ENCODE measurements around the gene NDUFAF7.

Gene NDUFAF7

DNA sequence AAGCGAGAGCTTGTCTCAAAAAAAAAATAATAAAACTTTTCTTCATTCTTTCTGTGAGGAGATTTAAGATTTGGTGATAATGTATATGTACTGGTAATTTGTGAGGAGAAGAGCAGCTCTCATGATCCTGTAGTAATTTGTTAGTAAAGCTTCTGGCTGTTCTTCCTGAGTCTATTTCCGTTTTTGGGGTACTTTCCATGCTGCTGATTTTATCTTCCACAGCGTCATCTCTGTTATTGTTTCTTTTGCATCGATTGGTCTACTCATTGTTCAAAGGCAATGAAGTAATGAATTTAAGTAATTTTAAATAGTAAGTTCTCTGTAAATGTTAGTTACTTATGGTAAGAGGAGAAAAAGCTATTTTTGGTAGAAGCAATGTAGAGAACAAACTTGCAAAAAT is 12.0 kb downstream of the NDUFAF7 start:
- H3K4me3 Mint-ChIP-seq, result no peak overlapping the region
- H3K4me1 Mint-ChIP-seq (ENCODE audit: low read depth), result peaks cover 16% of the 10 kb centered on the region
- H3K9me3 Mint-ChIP-seq (ENCODE audit: low read depth), result no peaks in the 10 kb centered on the region
- H3K27me3 Mint-ChIP-seq, result no peaks in the 10 kb centered on the region
- H3K36me3 Mint-ChIP-seq, result peaks cover 14% of the 10 kb centered on the region
- no peak overlapping the region for H3K27ac Mint-ChIP-seq

DNA sequence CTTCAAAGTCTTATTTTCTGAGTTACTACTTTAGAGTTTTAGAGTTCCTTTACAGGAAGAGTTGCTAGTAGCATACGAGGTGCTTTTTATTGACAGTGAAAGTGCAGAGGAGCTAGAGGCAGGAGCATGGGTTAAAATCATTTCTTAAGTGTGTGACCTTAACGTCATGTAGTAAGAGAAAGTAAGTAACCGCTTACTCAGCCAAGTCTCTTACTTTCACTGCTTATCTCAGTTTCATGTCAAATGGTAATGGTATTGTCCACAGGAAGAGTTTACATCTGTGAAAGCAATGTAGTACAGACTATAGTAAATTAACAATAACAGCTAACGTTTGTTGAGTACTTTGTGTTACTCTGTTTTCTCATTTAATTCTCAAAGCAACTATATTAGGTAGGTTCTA is 12.6 kb downstream of the NDUFAF7 start:
- Mint-ChIP-seq H3K4me3 (no peak overlapping the region), H3K9me3 (ENCODE audit: low read depth) (no peaks in the 10 kb centered on the region), H3K36me3 (peaks cover 14% of the 10 kb centered on the region), H3K27me3 (no peaks in the 10 kb centered on the region), H3K27ac (no peak overlapping the region), H3K4me1 (ENCODE audit: low read depth) (peaks cover 16% of the 10 kb centered on the region)

DNA sequence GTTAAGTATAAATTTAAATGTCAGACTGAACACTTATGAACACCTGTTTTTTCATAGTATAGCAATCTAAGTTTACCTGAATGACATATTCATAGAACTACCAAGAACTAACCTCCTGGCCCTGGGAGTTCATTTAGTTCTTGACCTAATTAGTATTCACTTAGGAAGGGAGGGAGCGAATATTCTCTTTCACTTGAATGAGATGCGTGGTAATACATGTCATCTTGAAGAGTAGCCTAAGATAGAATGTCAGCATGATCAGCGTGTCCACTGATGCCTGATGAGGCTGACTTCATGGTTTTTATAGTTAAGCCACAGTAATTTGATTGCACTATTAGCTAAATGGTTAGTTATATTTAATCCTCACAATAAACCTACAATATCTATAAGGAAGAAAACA is 13.3 kb downstream of the NDUFAF7 start:
- H3K27me3 Mint-ChIP-seq, result no peaks in the 10 kb centered on the region
- H3K4me1 Mint-ChIP-seq (ENCODE audit: low read depth), result peaks cover 16% of the 10 kb centered on the region
- no peak overlapping the region for H3K27ac Mint-ChIP-seq
- H3K4me3 Mint-ChIP-seq, result no peak overlapping the region
- no peaks in the 10 kb centered on the region for H3K9me3 Mint-ChIP-seq (ENCODE audit: low read depth)
- H3K36me3 Mint-ChIP-seq, result peaks cover 14% of the 10 kb centered on the region

DNA sequence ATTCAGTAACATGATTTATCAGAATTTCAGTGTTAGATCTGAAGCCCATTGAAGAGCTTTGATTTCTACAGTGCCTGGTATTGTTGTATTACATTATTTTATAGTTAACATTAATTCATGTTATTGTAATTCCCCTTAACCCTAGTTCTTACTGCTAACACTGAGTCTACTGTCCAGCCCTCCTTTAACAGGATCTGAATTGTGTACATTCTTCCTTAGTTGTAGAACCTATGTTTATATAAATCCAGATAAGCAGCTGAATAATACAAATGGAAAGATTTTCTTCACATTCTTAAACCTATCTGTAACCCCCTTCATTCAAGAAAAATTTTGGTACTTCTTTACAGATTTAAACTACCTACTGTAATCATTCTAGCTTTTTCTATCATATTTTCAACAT is 14.7 kb downstream of the NDUFAF7 start:
- H3K4me3 Mint-ChIP-seq, result no peak overlapping the region
- H3K9me3 Mint-ChIP-seq (ENCODE audit: low read depth), result no peaks in the 10 kb centered on the region
- no peaks in the 10 kb centered on the region for H3K27me3 Mint-ChIP-seq
- H3K27ac Mint-ChIP-seq, result no peak overlapping the region
- peaks cover 14% of the 10 kb centered on the region for H3K36me3 Mint-ChIP-seq
- H3K4me1 Mint-ChIP-seq (ENCODE audit: low read depth), result peaks cover 15% of the 10 kb centered on the region

DNA sequence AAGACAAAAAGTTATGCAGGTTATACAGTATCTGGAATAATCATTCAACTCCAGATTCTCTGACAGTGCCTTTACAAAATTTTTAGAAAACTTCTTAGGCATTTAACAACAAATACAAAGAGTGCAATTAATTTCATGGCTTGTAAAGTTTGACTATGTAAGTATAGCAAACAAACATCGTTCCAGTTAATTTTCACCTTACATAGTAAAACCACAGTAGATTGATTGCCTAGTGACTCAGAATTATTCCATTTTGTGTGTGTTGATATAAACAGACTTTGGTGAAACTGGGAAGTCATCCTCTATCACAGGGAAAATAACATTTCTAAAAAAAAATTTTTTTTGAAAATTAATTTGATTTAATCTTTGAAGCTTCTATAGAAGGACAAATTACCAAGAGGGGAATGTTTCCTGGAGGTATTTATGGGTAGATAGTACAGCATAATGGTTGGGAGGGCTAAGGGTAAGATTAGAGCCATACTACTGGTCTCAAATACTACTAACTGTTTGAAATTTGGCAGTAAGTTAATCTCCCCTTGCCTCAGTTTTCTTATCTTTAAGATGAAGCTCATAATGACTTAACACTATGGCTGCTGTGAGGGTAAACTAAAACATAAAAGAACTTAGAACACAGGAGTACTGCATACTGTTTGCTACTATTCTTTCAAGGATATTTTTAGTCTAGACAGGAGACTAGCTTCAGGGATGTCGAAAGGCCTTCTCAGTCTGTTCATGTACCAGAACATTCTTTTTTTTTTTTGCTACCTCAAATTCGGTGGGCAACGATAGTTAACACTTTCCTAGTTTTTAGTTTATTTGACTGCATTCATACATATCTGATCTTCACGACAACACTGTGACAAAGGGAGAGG is 19.6 kb downstream of the NDUFAF7 start:
- H3K27ac Mint-ChIP-seq, result no peak overlapping the region
- H3K36me3 Mint-ChIP-seq, result peaks cover 9% of the 10 kb centered on the region
- H3K9me3 Mint-ChIP-seq (ENCODE audit: low read depth), result no peaks in the 10 kb centered on the region
- H3K4me3 Mint-ChIP-seq, result no peak overlapping the region
- peaks cover 3% of the 10 kb centered on the region for H3K4me1 Mint-ChIP-seq (ENCODE audit: low read depth)
- no peaks in the 10 kb centered on the region for H3K27me3 Mint-ChIP-seq

DNA sequence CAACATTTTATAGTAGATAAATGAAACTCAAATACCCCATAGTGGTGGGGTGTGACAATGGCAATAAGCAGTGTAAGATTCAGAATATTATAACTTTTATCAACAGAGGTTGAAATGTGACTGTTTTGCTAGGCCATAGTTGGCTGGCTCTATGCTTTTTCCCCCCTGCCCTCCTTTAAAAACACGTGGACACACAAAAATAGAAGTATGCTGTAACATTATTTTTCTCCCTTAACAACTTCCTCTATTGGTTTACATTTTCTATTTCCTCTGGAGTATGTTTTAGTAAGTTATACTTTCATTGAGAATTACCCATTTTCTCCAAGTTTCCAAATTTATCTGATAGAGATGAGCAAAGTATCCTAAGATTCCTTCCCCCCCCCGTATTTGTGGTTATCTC is 31.1 kb downstream of the NDUFAF7 start:
- Mint-ChIP-seq H3K9me3 (ENCODE audit: low read depth) (no peaks in the 10 kb centered on the region), H3K4me1 (ENCODE audit: low read depth) (peaks cover 4% of the 10 kb centered on the region), H3K36me3 (peaks cover 7% of the 10 kb centered on the region), H3K4me3 (no peak overlapping the region), H3K27ac (no peak overlapping the region), H3K27me3 (no peaks in the 10 kb centered on the region)

DNA sequence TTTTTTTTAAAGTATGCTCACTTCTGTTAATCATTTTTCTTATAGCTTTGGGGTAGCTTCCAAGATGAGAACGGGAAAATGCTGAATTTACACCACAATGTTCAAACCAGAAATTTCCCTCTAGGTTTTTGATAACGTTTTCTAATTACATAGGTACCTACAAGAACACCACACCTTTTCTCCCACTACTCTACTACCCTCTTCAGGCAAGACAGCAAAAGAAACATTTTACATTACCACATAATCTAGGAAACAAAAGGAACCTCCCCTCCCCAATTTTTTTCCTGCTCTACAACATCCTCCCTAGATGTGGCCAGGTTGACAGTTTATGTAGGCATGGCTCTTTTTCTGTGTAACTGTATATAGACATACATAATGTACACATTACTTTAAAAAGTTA is 32.4 kb downstream of the NDUFAF7 start:
- Mint-ChIP-seq H3K27me3 (no peaks in the 10 kb centered on the region), H3K36me3 (peaks cover 17% of the 10 kb centered on the region), H3K4me3 (no peak overlapping the region), H3K27ac (no peak overlapping the region), H3K9me3 (ENCODE audit: low read depth) (no peaks in the 10 kb centered on the region), H3K4me1 (ENCODE audit: low read depth) (peaks cover 13% of the 10 kb centered on the region)

DNA sequence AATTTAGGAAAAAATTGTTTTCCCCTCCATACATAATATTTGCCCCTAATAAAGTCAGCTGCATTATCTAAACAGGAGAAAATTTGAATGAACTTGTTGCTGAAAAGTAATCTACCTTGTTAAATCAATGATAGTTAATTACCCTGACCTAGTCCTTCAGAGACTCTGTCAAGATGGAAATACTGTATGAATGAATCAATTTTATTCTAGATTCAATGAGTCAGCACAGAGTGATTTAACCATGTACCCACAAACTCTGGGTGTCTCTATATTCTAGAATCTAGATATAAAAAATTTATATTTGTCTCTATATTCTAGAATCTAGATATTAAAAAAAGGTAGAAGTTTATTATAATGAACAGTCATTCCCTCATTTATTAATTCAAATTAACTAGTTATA is 36.2 kb downstream of the NDUFAF7 start:
- Mint-ChIP-seq H3K9me3 (ENCODE audit: low read depth) (no peaks in the 10 kb centered on the region), H3K4me3 (no peak overlapping the region), H3K27me3 (no peaks in the 10 kb centered on the region), H3K36me3 (peaks cover 21% of the 10 kb centered on the region), H3K4me1 (ENCODE audit: low read depth) (peaks cover 12% of the 10 kb centered on the region), H3K27ac (no peak overlapping the region)

DNA sequence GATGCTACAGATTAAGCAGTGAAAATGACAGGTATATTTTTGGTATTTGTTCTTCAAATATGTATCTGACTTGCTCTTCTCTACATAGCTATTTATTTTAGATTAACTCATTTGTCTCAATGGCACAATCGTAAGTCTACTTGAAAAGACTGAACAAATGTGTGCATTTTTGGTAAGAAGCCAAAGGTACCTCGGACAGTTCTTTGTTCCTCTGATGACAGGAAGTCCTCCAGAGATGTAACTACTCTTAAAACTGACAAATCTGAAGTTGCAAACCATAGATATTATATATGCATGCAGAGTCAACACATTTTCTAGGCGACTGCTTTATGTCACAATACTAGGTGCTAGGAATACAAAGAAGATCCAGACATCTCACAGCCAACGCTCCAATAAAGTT is 36.7 kb downstream of the NDUFAF7 start:
- no peaks in the 10 kb centered on the region for H3K9me3 Mint-ChIP-seq (ENCODE audit: low read depth)
- no peak overlapping the region for H3K27ac Mint-ChIP-seq
- no peaks in the 10 kb centered on the region for H3K27me3 Mint-ChIP-seq
- peaks cover 11% of the 10 kb centered on the region for H3K4me1 Mint-ChIP-seq (ENCODE audit: low read depth)
- no peak overlapping the region for H3K4me3 Mint-ChIP-seq
- peaks cover 21% of the 10 kb centered on the region for H3K36me3 Mint-ChIP-seq

DNA sequence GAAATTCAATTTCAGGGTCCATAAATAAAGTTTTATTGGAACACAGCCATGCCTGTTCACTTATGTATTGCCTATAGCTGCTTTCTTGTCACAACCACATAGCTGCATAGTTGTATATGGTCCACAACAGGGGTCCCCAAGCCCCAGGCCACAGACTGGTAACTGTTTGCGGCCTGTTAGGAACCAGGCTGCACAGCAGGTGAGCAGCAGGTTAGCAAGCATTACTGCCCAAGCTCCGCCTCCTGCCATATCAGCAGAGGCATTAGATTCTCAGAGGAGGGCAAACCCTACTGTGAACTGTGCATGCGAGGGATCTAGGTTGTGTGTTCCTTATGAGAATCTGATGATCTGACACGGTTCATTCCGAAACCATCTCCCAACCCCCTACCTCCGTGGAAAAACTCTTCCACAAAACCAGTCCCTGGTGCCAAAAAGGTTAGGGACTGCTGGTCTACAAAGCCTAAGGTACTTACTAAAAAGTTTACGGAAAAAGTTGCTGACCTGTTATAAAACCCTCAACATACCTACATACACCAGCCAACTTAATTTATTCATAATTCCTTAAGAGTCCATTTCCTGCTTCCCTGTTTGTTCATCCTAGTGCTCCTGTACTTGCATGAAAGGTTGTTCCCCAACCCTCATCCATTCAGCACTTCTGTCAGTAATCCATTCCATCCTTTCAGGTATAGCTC is 40.1 kb downstream of the NDUFAF7 start:
- peaks cover 20% of the 10 kb centered on the region for H3K36me3 Mint-ChIP-seq

DNA sequence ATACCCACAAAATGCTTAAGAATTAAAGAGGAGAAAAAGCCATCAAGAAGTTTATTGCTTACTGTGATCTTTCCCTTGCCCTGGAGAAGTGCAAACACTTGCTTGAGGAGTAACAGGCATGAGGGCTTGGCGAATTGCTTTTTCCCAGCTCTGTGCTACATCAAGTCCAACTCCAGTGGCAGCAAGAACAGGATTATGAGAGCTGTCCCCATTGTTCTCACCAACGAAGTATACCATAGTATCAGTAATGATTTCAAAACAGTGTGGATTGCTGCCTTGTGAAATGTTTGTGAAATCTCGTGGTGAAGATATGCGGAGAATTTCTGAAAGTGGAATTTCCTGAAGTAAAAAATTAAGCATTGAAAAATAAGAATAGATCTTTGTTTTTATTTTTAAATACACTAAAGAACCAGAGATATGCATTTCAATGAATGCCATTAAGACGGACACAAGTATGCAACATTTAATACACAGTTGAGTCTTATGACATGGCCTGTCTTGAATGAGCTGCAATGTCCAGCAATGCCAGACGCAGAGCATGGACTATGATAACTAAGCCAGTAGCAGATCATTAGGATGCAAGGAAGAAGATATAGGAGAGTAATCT is 43.0 kb downstream of the NDUFAF7 start:
- no peak overlapping the region for H3K27ac Mint-ChIP-seq
- peaks cover 4% of the 10 kb centered on the region for H3K4me1 Mint-ChIP-seq (ENCODE audit: low read depth)
- H3K9me3 Mint-ChIP-seq (ENCODE audit: low read depth), result no peaks in the 10 kb centered on the region
- H3K4me3 Mint-ChIP-seq, result no peak overlapping the region
- peaks cover 12% of the 10 kb centered on the region for H3K36me3 Mint-ChIP-seq
- no peaks in the 10 kb centered on the region for H3K27me3 Mint-ChIP-seq

More for the DNA sequence above, 40.1 kb downstream of the NDUFAF7 start:
- Mint-ChIP-seq H3K27me3 (no peaks in the 10 kb centered on the region), H3K27ac (no peak overlapping the region), H3K4me1 (ENCODE audit: low read depth) (peaks cover 9% of the 10 kb centered on the region), H3K9me3 (ENCODE audit: low read depth) (no peaks in the 10 kb centered on the region), H3K4me3 (no peak overlapping the region)

DNA sequence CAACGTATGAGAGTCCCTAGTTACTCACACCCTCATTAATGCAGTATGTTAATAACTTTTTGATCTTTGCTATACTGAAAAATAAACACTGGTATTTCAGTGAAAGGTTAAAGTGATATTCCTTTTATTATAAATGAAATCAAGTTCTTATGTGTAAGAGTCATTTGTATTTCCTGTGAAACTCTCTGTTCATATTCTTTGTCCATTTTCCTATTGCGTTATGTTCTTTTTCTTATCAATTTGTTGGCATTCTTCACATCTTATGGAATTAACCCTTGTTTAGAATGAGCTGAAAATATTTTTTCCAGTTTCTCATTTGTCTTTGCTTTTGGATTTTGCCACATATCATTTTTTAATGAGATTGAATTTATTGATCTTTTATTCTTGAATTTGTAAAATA is 44.8 kb downstream of the NDUFAF7 start:
- H3K4me1 Mint-ChIP-seq (ENCODE audit: low read depth), result peaks cover 4% of the 10 kb centered on the region
- no peaks in the 10 kb centered on the region for H3K9me3 Mint-ChIP-seq (ENCODE audit: low read depth)
- H3K4me3 Mint-ChIP-seq, result no peak overlapping the region
- no peak overlapping the region for H3K27ac Mint-ChIP-seq
- H3K36me3 Mint-ChIP-seq, result peaks cover 10% of the 10 kb centered on the region
- no peaks in the 10 kb centered on the region for H3K27me3 Mint-ChIP-seq

DNA sequence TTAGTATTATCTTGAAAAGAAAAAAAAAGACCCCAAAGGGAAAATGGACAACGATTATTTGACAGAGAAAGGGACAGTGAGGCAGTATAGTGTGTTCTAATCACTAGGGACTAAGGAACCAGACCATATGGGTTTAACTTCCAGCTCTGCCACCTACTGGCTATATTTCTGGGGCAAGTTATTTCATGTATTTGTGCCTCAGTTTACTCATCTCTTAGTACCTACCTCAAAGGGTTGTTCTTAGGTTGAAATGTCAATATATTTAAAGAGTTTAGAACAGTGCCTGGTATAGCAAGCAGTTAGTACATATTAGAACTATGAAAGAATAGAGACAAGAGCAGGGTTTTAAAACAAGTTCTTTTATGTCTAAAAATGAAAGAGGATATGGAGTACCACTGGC is 50.5 kb downstream of the NDUFAF7 start:
- H3K27ac Mint-ChIP-seq, result no peak overlapping the region
- no peak overlapping the region for H3K4me3 Mint-ChIP-seq
- peaks cover 4% of the 10 kb centered on the region for H3K4me1 Mint-ChIP-seq (ENCODE audit: low read depth)
- H3K36me3 Mint-ChIP-seq, result peaks cover 10% of the 10 kb centered on the region
- H3K27me3 Mint-ChIP-seq, result no peaks in the 10 kb centered on the region
- H3K9me3 Mint-ChIP-seq (ENCODE audit: low read depth), result no peaks in the 10 kb centered on the region

DNA sequence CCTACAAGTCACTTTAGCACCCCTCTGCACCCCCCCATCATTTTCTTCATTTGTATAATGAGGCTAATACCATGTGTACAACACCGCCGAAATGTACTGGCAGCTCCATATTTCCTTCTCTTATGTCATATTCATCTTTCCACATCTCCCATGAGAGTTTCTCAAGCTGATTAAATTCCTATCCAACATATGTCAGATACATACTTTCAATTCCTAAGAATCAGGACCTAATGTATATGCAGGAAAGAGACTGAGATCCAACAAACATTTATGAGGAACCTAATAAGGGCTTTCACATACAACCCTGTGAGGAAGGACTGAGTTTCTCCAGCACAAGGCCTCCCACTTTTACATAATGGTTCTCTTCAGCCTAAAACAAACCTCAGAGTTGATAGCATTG is 51.3 kb downstream of the NDUFAF7 start:
- no peaks in the 10 kb centered on the region for H3K27me3 Mint-ChIP-seq
- H3K9me3 Mint-ChIP-seq (ENCODE audit: low read depth), result no peaks in the 10 kb centered on the region
- H3K4me3 Mint-ChIP-seq, result no peak overlapping the region
- no peak overlapping the region for H3K27ac Mint-ChIP-seq
- peaks cover 4% of the 10 kb centered on the region for H3K4me1 Mint-ChIP-seq (ENCODE audit: low read depth)
- peaks cover 10% of the 10 kb centered on the region for H3K36me3 Mint-ChIP-seq

DNA sequence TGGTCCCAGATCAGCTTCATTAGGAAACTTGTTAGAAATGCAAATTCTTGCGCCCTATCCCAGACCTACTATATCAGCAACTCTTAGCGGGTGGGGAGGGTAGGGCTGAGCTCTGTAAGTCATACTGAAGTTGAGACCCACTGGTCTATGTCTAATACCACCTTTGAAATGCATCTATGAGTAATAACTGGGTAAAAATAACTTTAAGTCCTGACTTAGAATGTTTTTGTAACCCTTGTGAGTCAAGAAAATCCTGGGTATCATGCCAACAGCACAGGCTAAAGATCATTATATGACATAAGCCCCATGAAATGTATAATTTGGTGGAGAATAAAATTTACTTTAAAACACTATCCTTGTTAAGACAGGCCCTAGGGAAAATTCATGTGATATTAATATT is 51.7 kb downstream of the NDUFAF7 start:
- Mint-ChIP-seq H3K27me3 (no peaks in the 10 kb centered on the region), H3K9me3 (ENCODE audit: low read depth) (no peaks in the 10 kb centered on the region), H3K4me3 (no peak overlapping the region), H3K27ac (no peak overlapping the region), H3K36me3 (peaks cover 10% of the 10 kb centered on the region), H3K4me1 (ENCODE audit: low read depth) (peaks cover 4% of the 10 kb centered on the region)

All from activated naive CD8-positive, alpha-beta T cell (primary cell).